Suppressor macrophage treated with lipopolysaccharide for 1 hour (primary cell): ENCODE results near the gene RIPOR1.

Experiments used
- DNase-seq, 3 donors: peaks; one replicate each; pipeline ENCODE4 v3.0.0-alpha.2; 2020 to 2022

The RIPOR1 gene

GRCh38 chr16:67558859-67559258 is 30.2 kb downstream of the RIPOR1 start:
- DNase-seq, result no peak

- DNase-seq, result no peak
Measured at GRCh38 chr16:67560827-67561342, 32.3 kb downstream of the RIPOR1 start.

GRCh38 chr16:67561501-67561823 is 32.8 kb downstream of the RIPOR1 start:
- no peak for DNase-seq

- peak; percentile 99 to 100 (median 99) for DNase-seq
Measured at GRCh38 chr16:67561824-67562525, 33.3 kb downstream of the RIPOR1 start.

- peak; percentile 89 to 96 (median 91) for DNase-seq
Measured at GRCh38 chr16:67562526-67562917, 33.9 kb downstream of the RIPOR1 start, which contains the start of gene CTCF. Gene CTCF, plus strand, starts transcription at chr16:67562526. Its CDS starts 48,307 bp downstream, at chr16:67610833.

- DNase-seq, result peak; percentile 54 to 79 (median 67)
Measured at GRCh38 chr16:67562918-67563707, 34.5 kb downstream of the RIPOR1 start.

- peak; percentile 27 to 45 (median 44) for DNase-seq
Measured at GRCh38 chr16:67563708-67564468, 35.3 kb downstream of the RIPOR1 start.

- no peak for DNase-seq
Measured at GRCh38 chr16:67565470-67566100, 37.0 kb downstream of the RIPOR1 start.

GRCh38 chr16:67571464-67571863 is 42.8 kb downstream of the RIPOR1 start:
- no peak for DNase-seq

GRCh38 chr16:67571981-67572431 is 43.4 kb downstream of the RIPOR1 start:
- DNase-seq, result no peak

- no peak for DNase-seq
Measured at GRCh38 chr16:67579686-67580085, 51.1 kb downstream of the RIPOR1 start.

- DNase-seq, result no peak
Measured at GRCh38 chr16:67580202-67580601, 51.6 kb downstream of the RIPOR1 start.

- DNase-seq, result no peak
Measured at GRCh38 chr16:67593288-67593687, 64.7 kb downstream of the RIPOR1 start.

GRCh38 chr16:67593701-67594100 is 65.1 kb downstream of the RIPOR1 start:
- no peak for DNase-seq

GRCh38 chr16:67594256-67594915 is 65.8 kb downstream of the RIPOR1 start:
- no peak for DNase-seq

- DNase-seq, result no peak
Measured at GRCh38 chr16:67594956-67595355, 66.3 kb downstream of the RIPOR1 start.
